HG02885 (cell line): Measurements from ENCODE around the gene SCN3B.

ENCODE experiments used
- ATAC-seq: cut with Tn5 transposase; IDR thresholded peaks from one replicate; pipeline ENCODE4 v1.9.1; 2021; ENCODE audit warnings: mild to moderate bottlenecking; ENCODE audit not compliant: unreplicated experiment, poor library complexity

Gene SCN3B

DNA sequence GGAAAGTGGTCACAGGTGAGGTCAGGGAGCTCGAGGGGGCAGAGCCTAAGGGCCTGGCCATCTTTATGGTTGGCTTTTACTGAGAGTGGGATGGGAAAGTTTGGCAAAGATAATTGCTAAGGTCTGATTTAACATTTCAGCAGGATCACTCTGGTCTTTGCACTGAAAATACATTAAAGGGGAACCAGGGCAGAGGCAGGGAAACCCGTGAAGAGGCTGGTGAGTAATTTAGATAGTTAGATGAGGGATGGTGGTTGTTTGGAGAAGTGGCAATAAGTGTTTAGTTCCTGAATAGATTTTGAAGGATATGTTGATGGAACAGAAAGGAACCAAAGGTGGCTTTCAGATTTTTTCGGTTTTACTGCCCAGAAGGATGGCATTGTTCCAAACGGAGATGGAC, 50.8 kb downstream of the SCN3B start:
- ATAC-seq, result no peak

DNA sequence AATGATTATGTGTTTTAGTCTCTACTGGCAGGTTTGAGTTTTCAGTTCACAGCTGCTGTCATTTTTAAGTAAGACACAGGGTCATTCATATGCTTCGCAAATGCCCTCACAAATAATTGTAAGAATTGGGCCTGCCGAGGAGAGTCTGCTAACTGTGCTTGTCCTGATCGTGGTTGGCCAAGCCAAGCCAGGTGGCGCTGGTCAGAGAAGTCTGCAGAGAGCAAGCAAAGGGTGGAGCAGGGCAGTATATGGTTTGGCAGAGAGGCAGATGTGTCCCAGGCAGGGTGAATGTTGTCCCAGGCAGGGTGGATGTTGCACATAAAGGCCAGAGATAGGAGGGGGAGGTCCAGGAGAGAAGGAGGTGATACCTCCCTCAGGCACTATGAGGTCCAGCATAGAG, 52.7 kb downstream of the SCN3B start:
- ATAC-seq, result no peak

DNA sequence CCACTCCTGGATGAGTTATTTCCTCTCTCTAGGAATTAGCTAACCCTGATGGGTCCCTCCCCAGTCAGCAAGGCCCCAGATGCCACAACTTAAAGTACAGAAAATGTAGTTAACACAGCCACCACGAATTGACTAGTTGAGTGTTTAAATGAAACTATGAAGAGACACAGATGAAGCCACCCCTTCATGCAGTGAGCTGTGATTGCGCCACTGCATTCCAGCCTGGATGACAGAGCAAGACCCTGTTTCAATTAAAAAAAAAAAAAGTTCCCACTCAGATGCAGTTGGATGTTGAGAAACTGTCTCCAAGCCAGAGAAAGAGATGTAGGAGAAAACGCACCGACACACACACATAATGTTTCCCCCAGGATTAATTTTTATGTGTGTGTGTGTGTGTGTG, 53.3 kb downstream of the SCN3B start:
- ATAC-seq, result no peak

DNA sequence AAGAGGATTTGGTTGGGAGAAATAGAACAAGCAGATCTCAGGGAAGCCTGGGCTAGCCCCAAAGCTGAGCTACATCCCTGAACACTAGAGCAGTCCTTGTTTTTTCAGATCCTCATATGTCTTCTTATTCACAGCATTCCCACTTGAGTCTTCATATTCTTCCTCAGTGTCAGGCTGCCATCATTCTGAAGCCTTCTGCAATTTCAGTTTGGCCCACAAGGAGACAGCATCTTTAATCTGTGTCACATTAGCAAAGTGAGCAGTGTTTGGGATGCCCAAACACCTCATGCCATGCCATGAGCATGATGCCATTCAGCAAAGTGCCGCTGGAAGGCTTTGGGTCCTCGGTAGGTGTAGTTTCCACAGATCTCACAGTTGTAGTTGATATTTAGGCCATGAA, 56.6 kb downstream of the SCN3B start:
- ATAC-seq, result no peak

DNA sequence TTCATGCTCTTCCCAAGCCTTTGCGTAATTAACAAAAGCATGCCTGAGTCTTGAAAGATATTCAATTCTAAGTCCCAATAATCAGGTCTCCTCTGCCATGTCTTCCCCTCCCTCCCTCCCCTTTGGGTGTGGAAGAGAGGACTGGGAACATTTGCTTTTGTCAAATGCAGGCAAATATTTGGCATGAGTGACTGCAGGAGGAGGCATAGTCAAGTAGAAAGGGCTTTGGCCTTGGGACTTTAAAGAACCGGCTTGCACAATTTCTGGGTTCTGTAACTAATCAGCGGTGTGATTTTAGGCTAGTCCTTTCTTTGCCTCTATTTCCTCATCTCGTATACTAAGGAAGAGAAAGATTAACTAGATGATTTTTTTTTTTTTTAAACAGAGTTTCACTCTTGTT, 59.5 kb downstream of the SCN3B start:
- no peak for ATAC-seq

DNA sequence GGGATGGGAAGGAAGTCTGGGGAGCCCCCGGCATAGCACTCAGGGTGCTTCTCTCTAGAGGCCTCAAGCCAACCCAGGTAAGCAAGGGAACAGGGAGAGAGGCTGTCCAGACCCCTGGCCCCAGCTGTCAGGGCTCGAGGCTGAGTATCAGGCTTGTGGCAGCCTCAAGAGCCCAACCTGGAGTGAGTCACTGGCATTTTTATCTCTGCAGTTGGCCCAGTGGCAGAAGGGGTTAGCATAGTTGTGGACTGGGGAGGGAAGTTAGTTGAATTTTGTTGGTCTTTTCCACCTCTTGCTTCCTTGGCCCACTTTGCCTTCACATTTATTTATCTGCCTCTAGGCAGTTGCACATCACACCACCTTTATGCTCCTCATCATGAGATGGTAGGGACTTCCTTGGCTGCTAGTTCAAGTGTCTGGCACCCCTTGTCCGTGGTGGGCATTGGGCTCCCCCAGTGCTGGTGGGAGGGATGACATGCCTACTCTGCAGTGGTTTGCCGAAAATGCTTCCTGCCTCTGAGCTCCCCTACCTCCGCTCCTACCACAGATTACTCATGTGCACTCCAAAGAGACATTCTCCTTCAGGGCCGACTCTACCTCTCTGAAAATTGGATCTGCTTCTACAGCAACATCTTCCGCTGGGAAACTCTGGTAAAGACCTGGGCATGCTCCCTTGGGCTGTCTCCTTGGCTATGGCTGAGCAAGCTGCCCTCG, 60.1 kb downstream of the SCN3B start:
- ATAC-seq, result no peak

DNA sequence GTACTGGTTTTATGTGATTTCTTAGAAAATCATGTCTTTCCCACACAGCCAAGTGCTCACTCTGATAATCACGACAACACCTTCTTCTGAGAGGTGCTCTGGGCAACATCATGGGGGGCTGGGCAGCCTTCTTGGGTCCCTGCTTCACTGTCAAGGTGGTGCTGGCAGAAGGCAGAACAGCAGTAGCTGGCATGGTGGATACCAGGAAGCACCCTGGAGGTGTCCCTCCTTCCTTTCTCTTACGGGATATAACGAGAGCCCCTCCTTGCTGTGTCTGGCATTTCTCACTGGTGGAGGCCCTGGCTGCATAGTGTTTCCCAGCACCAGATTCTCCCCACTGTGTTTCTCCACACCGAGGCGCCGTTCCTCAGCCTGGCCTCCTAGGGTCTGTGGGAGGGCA, 60.9 kb downstream of the SCN3B start:
- ATAC-seq, result no peak

DNA sequence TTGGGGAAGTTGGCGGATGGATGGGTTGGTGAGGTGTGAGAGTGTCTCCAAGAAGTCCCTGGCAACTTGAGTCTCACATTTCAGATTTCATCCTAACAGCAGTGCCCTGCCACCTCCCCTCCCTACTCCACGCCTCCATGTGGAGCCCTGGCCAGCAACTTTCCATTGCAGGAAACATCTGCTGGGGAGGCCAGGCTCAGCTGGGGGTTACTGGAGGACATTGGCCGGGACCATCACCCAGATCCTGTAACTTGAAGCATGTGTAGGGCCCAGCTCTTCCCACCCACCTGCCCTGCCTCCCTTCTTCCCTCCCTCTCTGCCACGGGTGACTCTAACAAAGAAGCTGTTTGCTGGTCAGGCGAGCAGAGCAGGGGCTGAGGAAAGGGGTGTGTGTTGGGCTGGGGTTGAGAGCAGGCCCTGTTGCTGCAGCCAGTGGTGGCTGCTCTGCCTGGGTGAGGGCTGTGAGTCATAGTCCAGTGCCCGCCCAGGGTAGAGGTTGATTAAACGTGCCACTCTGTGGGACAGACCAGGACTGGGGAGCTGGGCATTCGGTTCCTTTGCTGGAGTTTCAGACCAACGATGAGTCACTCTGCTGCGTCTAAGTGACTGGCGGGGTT, 64.0 kb downstream of the SCN3B start:
- ATAC-seq, result no peak

DNA sequence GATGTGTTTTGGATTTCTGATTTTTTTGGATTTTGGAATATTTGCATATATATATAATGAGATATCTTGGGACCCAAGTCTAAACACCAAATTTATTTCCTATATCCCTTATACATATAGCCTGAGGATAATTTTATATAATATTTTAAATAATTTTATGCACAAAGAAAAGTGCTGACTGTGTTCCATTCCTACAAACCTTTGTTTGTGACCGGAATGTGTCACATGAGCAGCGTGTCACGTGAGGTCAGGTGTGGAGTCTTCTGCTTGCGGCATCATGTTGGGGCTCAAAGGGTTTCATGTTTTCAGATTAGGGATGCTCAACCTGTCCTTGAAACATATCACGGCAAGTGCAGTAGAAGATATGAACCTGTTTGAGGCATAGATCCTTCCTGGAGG, 65.6 kb downstream of the SCN3B start:
- ATAC-seq, result no peak

DNA sequence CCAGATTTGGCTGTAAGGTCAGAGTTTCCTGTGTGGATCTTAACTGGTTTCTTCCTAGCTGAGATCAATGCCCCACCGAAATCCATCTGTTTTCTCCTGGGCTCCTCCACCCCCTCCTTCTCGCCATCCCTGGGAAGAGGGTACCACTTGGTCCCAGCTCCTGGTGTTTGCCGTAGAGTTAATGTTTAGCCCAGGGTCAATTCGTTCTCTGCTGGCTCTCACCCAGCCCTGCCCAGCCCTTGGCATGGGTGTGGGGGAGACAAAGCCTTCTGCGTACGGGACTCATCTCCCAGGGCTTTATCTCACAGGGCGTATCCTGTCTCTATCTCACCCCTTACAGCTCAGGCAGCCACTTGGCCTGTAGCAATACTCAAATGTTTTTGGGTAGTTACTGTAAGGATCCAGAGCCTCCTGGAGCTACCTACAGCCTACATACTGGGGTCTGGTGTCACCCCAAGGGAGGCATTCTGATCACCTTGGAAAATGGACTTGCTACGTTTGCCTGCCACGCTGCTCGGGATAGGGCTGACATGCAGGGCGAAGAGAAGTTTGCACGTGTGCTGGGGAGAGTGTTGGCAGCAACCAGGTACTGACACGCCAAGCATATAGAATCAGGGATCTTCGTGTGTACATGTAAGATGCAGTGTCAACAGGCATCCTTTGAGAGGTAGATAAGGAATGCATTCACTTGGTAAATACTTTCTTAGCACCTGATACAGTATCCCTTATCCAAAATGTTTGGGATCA, 66.1 kb downstream of the SCN3B start:
- no peak for ATAC-seq

DNA sequence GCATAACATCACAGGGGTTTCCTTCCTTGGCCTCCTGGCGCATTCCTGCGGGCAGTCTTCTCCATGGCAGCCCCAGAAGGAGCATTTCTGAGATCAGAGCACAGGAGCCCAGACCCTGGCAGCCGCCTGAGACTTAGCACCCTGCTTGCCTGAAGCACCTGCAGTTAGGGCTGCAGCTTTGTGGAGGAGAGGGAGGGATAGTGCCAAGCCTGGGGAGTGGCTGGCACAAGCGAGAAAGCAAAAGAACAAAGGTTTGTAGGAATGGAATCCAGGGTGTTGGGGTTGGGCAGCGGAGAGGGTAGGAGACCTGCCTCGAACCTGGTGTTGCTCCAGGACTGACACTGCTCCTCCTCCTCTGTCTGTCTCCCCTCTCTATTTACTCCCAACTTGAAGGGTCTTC, 66.9 kb downstream of the SCN3B start:
- no peak for ATAC-seq

DNA sequence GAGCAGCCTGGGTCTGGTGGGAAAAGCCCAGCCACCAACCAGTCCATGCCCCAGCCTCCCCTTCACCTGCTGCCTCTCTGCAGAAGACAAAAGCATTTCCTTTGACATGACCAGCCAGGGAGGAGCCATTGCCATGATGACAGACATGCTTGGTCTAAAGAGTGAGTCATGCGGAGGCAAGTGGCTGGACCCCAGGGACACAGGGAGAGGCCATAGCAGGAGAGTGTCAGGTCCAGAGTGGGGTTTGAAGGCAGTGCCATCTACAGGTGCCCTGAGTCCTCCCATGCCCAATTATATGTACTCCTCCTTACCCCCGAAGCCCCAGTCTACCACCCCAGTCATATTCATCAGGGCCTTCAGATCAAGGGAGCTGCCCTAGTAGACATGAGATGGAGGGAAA, 67.4 kb downstream of the SCN3B start:
- ATAC-seq, result no peak

DNA sequence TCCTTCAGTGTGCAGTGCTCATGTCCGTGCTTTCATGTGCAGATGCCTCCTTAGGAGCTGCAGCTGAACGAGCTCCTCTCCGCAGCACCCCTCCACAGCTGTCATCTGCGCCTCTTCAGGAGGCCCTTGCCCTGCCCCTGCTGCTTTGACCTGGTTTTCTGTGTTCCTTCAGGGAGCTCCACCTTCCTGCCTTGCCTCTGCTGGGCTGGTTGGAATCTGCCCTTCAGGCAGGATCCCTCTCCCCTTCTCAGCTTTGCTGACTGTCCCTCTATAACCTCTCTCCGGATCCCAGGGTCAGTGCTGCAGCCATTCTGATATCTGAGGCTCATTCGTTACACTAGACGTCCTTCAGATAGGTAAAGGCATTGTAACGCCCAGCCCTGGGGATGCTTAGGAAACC, 67.9 kb downstream of the SCN3B start:
- no peak for ATAC-seq

DNA sequence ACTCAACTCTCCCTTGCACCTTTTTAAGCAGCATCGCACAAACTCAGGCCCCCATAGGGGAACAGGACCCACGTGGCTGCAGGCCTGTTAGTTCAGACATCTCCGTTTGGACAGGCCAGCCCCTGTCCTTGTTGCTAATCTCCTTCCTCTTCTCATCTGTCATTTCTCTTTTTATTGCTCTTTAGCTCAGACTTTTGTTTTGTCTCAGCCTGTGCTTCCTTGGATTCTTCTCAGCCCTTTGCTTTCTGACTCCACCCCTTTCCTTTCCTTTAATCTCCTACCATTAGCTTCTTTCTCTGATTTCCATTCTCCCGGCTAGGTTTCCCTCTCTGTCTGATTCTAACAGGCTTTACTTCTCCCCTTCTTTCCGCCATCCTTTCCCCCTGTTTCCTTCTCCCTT, 68.7 kb downstream of the SCN3B start:
- ATAC-seq, result no peak

DNA sequence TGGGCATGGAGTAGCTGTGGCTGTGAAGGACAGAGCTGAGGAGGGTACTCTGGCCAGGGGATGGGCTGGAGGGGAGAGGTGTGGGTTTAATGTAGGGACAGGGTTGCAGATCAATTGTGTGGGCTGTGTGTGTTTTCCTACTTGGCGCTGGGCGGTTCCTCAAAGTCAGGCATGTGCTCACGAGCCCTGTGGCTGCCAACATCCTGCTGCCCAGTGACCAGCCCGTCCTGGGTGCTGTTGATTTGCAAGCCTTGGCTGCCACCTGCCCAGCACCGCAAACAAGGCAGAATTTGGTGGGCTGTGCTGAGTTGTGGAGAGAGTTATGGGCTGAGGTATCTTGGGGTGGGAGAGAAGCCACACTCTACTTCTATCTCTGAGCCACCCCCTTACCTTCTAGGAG, 69.2 kb downstream of the SCN3B start:
- no peak for ATAC-seq

DNA sequence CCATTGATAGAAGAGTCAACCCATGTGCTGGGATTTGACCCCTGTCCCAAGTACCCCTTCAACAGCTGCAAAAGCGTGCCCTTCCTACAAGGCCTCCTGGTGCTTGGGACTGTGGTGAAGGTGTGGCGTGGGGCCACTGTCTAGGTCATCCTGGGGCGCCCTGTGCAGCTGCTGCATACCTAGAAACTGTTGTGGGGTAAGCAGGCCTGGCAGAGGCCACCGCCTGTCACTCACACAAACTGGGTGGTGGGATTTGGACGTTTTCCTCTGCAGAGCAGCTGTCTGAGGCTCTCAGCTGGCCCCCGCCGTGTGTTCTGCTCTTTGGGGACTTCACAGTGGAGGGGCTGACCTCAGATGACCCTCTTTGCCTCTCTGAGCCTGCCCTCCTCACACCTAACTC, 69.7 kb downstream of the SCN3B start:
- no peak for ATAC-seq

DNA sequence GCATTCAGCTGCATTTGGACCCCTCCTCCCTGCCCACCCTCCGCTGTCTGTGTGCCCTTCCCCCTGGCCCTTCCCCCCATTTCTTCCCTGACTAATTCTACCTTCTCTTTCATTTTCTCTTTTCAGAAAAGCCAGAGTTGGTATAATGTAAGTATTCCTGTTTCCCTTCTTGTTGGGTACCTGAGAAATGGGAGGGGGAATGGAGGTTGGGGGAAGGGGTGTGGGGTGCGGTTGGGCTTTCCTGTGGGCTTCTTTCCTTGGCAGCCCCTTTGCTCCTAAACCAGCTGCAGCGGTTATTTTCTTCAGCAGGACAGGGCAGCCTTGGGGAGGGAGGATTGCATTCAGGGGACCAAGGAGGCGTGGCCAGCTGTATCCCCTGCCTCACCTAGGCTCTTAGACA, 70.2 kb downstream of the SCN3B start:
- no peak for ATAC-seq

DNA sequence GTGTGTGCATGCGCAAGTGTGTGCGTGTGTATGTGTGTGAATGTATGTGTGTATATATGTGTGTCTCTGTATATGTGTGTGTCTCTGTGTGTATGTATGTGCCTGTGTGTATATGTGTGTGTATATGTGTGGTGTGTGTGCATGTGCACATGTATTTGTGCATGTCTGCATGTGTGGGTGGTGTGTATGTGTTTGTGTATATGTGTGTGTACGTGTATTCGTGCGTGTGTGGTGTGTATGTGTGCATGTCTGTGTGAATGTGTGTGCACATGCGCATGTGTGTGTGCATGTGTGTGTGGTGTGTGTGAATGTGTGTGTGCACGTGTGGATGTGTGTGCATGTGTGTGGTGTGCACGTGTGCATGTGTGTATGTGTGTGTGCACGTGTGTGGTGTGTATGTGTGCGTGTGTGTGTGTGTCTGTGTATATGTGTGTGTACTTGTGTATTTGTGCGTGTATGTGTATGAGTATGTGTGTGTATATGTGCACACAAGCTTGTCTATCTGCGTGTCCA, 71.4 kb downstream of the SCN3B start:
- no peak for ATAC-seq

DNA sequence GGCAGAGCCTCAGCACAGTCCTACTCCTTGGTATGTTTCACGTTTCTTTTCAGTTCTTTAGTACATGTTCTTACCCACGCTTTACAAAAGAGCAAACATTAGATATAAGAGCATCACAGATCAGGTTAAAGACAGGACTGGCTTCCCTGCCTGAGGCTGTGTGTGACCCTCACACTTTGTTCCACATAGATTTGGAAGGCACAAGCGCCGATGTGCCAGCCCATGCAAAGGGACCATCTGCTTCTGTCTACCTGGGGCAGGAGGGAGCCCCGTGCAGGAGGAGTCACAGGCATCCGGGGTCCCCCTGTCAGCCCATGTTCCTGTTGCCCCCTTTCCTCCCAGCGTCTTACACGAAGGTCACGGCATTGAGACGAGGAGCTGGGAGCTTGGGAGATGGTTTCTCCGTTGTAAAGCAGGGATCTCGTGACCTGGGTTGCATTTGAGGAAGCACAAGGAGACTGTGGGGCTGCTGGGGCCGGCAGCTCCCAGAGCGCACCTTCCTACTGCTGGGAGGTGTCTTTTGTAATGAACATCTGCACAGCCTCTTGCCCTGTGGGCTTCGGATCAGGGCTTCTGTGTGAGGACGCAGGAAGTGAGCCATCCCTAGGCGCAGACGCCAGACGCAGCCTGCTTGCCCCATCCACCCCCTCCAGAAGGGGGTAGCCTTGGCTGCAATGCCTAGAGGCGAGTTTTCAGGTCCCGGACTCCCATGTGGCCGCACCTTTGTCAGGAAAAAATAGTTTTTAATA, 72.6 kb downstream of the SCN3B start:
- ATAC-seq, result no peak

DNA sequence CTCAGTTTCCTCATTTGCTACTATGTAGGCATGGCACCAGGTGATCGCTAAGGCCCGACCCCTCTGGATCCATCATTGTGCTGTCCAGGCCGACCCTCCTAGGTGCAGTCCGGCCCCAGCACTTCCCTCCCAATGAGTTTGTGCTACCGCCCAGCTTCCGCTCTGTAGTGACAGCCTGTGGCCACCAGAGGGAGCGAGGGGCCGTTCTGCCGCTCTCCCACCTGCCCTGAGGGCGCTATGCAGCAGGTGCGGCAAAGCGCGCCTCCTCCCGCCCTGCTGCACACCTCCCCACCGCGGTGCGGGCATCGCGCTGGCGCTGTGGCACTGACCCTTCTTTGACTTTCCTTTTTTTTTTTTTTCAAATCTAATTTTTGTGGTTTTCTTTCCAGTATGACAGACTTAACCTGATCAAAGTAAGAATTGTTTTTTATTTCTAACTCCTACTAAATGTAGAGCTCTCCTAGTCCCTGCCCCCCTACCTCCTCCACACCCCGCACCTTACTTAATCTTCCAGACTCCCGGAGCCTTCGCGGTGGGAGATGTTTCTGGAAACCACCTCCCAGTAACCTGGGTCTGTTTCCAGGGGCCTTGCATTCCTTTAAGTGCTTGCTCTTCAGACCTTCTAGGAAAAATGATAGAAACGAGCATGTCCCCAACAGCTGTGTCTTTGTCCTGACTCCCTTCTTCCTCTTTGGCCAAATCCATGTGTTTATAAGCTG, 73.7 kb downstream of the SCN3B start:
- peak; percentile 84 for ATAC-seq
